Astrocyte (in vitro differentiated cells and primary cell): ENCODE measurements around the gene PTPRD. TPM values are rescaled to one million over a fixed set of nuclear protein-coding genes. Genes with fewer than 3 reads are reported as not detected.

Experiments
- DNase-seq: peaks from one replicate; pipeline ENCODE4 v3.0.0-alpha.2; 2010; ENCODE audit warnings: low read depth
- FAIRE-seq: peaks from 2 replicates; lab custom pipeline; 2011; peaks lifted over from hg19 to GRCh38; lab: Jason Lieb, UNC
- H2AFZ ChIP-seq: 2 replicates; pipeline ENCODE4 v1.6.0; 2012; ENCODE audit warnings: low read depth, low read length, inconsistent platforms
- H3K27ac ChIP-seq: 2 replicates; pipeline ENCODE4 v1.5.1; 2011; ENCODE audit warnings: low read depth, low read length, inconsistent platforms
- H3K27me3 ChIP-seq: 2 replicates; pipeline ENCODE4 v1.6.0; 2011; ENCODE audit warnings: low read length, inconsistent platforms; ENCODE audit not compliant: insufficient read depth
- H3K36me3 ChIP-seq: 2 replicates; pipeline ENCODE4 v1.5.1; 2011; ENCODE audit warnings: low read length, inconsistent platforms; ENCODE audit not compliant: insufficient read depth
- H3K4me1 ChIP-seq: 2 replicates; pipeline ENCODE4 v1.5.1; 2011; ENCODE audit warnings: low read length, inconsistent platforms; ENCODE audit not compliant: insufficient read depth
- H3K4me2 ChIP-seq: 2 replicates; pipeline ENCODE4 v1.6.0; 2012; ENCODE audit warnings: low read length, inconsistent platforms
- H3K4me3 ChIP-seq: 2 replicates; pipeline ENCODE4 v1.5.1; 2011; ENCODE audit warnings: low read depth, mild to moderate bottlenecking, low read length, inconsistent platforms; ENCODE audit not compliant: insufficient read depth
- H3K79me2 ChIP-seq: 2 replicates; pipeline ENCODE4 v1.6.0; 2012; ENCODE audit warnings: mild to moderate bottlenecking, low read length, inconsistent platforms; ENCODE audit not compliant: insufficient read depth
- H3K9ac ChIP-seq: 2 replicates; pipeline ENCODE4 v1.6.0; 2012; ENCODE audit warnings: mild to moderate bottlenecking, low read length, inconsistent platforms
- H3K9me3 ChIP-seq: 2 replicates; pipeline ENCODE4 v1.5.1; 2012; ENCODE audit warnings: low read depth, mild to moderate bottlenecking, low read length, inconsistent platforms; ENCODE audit not compliant: insufficient read depth
- H4K20me1 ChIP-seq: 2 replicates; pipeline ENCODE4 v1.6.0; 2012; ENCODE audit warnings: low read length, inconsistent platforms; ENCODE audit not compliant: insufficient read depth
- H3K27ac Mint-ChIP-seq: one replicate; pipeline ENCODE4 v1.8.0; 2021; ENCODE audit warnings: mild to moderate bottlenecking, mixed read lengths; ENCODE audit not compliant: unreplicated experiment
- H3K27me3 Mint-ChIP-seq: one replicate; pipeline ENCODE4 v1.8.0; 2021; ENCODE audit warnings: low read depth, mixed read lengths; ENCODE audit not compliant: unreplicated experiment
- H3K36me3 Mint-ChIP-seq: one replicate; pipeline ENCODE4 v1.8.0; 2021; ENCODE audit warnings: low read depth, mixed read lengths; ENCODE audit not compliant: unreplicated experiment
- H3K4me1 Mint-ChIP-seq: one replicate; pipeline ENCODE4 v1.8.0; 2021; ENCODE audit warnings: low read depth, mixed read lengths; ENCODE audit not compliant: unreplicated experiment
- H3K4me3 Mint-ChIP-seq: one replicate; pipeline ENCODE4 v1.8.0; 2021; ENCODE audit warnings: mild to moderate bottlenecking, moderate library complexity, mixed read lengths; ENCODE audit not compliant: unreplicated experiment
- H3K9me3 Mint-ChIP-seq: one replicate; pipeline ENCODE4 v1.8.0; 2021; ENCODE audit warnings: mild to moderate bottlenecking, mixed read lengths; ENCODE audit not compliant: unreplicated experiment
- EZH2 ChIP-seq: IDR thresholded peaks from 2 replicates; pipeline ENCODE4 v1.6.1; 2012; ENCODE audit warnings: mild to moderate bottlenecking, low read length, inconsistent platforms; ENCODE audit not compliant: insufficient read depth
- total RNA-seq: library from RNA; stranded (reverse); gene quantifications from 2 replicates; pipeline ENCODE4 v1.2.1, GENCODE V29; 2021
- TF ChIP-seq, protein P1 (sequence below): IDR thresholded peaks from 2 replicates; pipeline ENCODE4 v1.5.1; 2011; ENCODE audit warnings: low read depth, mild to moderate bottlenecking, inconsistent platforms, low read length, moderate library complexity; ENCODE audit not compliant: insufficient read depth

Gene PTPRD
- total RNA-seq, 1 donor from 2014 or later = 88.1 TPM

DNA sequence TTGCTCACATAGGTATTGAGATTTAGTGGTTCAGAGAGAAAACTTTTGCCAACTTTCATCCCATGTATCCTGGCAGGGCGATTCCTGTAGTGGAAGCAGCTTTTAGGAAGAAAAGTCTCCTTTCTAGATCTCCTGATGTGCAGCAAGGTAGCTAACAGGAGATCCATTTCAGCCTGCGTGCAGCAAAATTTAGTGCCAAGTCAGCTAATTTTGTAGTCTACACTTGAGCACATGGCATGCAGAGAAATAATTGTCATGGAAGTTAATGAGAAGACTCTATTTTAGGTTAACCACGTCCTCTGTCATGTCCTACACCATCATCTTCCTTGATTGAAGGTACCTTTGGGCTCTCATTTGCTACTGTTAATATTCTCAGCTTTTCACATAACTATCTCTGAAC lies 165.8 kb downstream of the PTPRD start:
- Histone ChIP-seq H3K36me3 (no peaks in the 10 kb centered on the region), H3K27me3 (no peaks in the 10 kb centered on the region), H2AFZ (no peak overlapping the region), H3K79me2 (no peaks in the 10 kb centered on the region), H3K4me2 (no peak overlapping the region), H3K9ac (no peak overlapping the region), H3K27ac (no peak overlapping the region), H3K4me1 (no peaks in the 10 kb centered on the region), H3K4me3 (no peak overlapping the region), H4K20me1 (no peaks in the 10 kb centered on the region), H3K9me3 (no peaks in the 10 kb centered on the region)
- H3K27ac Mint-ChIP-seq = no peak overlapping the region
- H3K9me3 Mint-ChIP-seq = no peaks in the 10 kb centered on the region
- DNase-seq = no peak
- no peaks in the 10 kb centered on the region for H3K36me3 Mint-ChIP-seq
- no peak overlapping the region for H3K4me3 Mint-ChIP-seq
- H3K4me1 Mint-ChIP-seq = no peaks in the 10 kb centered on the region
- TF ChIP-seq EZH2 = no peak
- TF ChIP-seq, protein P1, sequence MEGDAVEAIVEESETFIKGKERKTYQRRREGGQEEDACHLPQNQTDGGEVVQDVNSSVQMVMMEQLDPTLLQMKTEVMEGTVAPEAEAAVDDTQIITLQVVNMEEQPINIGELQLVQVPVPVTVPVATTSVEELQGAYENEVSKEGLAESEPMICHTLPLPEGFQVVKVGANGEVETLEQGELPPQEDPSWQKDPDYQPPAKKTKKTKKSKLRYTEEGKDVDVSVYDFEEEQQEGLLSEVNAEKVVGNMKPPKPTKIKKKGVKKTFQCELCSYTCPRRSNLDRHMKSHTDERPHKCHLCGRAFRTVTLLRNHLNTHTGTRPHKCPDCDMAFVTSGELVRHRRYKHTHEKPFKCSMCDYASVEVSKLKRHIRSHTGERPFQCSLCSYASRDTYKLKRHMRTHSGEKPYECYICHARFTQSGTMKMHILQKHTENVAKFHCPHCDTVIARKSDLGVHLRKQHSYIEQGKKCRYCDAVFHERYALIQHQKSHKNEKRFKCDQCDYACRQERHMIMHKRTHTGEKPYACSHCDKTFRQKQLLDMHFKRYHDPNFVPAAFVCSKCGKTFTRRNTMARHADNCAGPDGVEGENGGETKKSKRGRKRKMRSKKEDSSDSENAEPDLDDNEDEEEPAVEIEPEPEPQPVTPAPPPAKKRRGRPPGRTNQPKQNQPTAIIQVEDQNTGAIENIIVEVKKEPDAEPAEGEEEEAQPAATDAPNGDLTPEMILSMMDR = no peak
- H3K27me3 Mint-ChIP-seq = no peaks in the 10 kb centered on the region
- FAIRE-seq = no peak

DNA sequence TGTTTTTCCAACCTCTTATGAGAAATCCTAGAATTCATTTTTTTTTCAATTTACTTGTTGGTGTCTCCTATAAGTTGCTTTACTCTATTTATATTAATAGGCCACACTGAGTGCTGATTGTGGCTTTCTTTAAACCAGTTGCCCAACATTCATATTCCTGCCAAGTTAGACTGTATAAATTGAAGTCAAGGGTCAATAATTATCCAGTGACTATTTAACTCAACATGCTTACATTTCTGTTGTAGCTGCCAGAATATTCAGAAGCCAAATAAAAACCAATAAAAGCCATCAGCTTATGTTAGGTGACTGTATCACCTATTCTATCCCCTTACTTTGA lies 169.0 kb downstream of the PTPRD start:
- Mint-ChIP-seq H3K4me1 (no peaks in the 10 kb centered on the region), H3K36me3 (no peaks in the 10 kb centered on the region), H3K27me3 (no peaks in the 10 kb centered on the region), H3K4me3 (no peak overlapping the region), H3K9me3 (no peaks in the 10 kb centered on the region), H3K27ac (no peak overlapping the region)
- Histone ChIP-seq H3K4me2 (no peak overlapping the region), H3K4me3 (no peak overlapping the region), H3K79me2 (no peaks in the 10 kb centered on the region), H3K27ac (no peak overlapping the region), H3K9me3 (no peaks in the 10 kb centered on the region), H3K9ac (no peak overlapping the region), H4K20me1 (no peaks in the 10 kb centered on the region), H2AFZ (no peak overlapping the region), H3K4me1 (no peaks in the 10 kb centered on the region), H3K27me3 (no peaks in the 10 kb centered on the region), H3K36me3 (no peaks in the 10 kb centered on the region)
- no peak for DNase-seq
- no peak for FAIRE-seq
- TF ChIP-seq, protein P1 = no peak
- no peak for TF ChIP-seq EZH2

DNA sequence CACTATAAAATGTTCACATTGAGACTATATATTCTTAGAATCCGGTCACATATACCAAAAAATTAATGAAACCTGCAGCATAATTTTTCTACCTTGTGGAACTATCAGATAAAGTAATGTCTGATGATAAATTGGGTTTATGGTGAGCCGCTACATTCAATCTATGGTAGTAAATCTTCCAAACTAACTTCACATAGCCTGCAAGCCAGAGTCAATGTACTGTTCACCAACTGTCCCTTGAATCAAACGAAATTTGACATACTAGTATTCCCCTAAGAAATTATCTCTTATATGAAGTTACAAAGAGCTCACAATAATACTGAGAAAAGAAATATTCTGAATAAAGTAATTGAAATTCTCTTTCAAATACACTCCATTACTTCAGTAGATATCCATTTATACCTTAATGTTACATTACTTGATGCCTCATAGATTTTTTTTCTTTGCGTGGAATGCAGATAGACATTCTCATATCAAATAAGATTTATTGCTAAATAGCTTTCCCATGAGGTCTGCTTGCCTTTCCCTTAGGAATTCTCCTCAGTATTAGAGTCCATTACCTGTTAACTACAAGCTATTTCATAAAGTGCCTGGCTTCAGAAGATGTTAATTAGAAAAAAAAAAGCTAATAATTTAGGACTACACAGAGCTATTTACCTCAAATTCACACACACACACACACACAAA lies 169.5 kb downstream of the PTPRD start:
- H3K9me3 ChIP-seq = no peaks in the 10 kb centered on the region
- H3K27ac ChIP-seq = no peak overlapping the region
- H3K36me3 ChIP-seq = no peaks in the 10 kb centered on the region
- no peak overlapping the region for H3K9ac ChIP-seq
- Mint-ChIP-seq H3K27ac (no peak overlapping the region), H3K36me3 (no peaks in the 10 kb centered on the region), H3K27me3 (no peaks in the 10 kb centered on the region), H3K9me3 (no peaks in the 10 kb centered on the region), H3K4me3 (no peak overlapping the region), H3K4me1 (no peaks in the 10 kb centered on the region)
- TF ChIP-seq EZH2 = no peak
- TF ChIP-seq, protein P1 = no peak
- H3K4me2 ChIP-seq = no peak overlapping the region
- no peak overlapping the region for H2AFZ ChIP-seq
- H3K4me3 ChIP-seq = no peak overlapping the region
- DNase-seq = no peak
- H3K79me2 ChIP-seq = no peaks in the 10 kb centered on the region
- no peaks in the 10 kb centered on the region for H3K27me3 ChIP-seq
- H3K4me1 ChIP-seq = no peaks in the 10 kb centered on the region
- FAIRE-seq = no peak
- H4K20me1 ChIP-seq = no peaks in the 10 kb centered on the region
